HEK293 (cell line): ENCODE results near the gene PIK3R1.

Experiments
- CTCF ChIA-PET: fragments of 350-600 bp; formaldehyde crosslinking; extraction: SDS; loops from one replicate; lab custom pipeline; 2021; ENCODE audit warnings: antibody characterized with exemption; lab: Yijun Ruan, JAX
- POLR2A ChIA-PET: fragments of 300-600 bp; formaldehyde crosslinking; extraction: SDS; loops from one replicate; lab custom pipeline; 2020; ENCODE audit warnings: antibody characterized with exemption, inconsistent platforms; lab: Yijun Ruan, JAX
- H3K27ac ChIP-seq: fragments of 200-500 bp; sonication (Bioruptor generic); 2 replicates; pipeline ENCODE4 v1.5.1; 2014; ENCODE audit warnings: low read depth, low read length, control low read depth, inconsistent platforms; ENCODE audit errors: extremely low read depth
- H3K36me3 ChIP-seq, 2 experiments: fragments of 200-500 bp in 1 of 2; sonication (Bioruptor generic) in 1 of 2; 1 replicate in 1 of 2; 2 replicates in 1 of 2; pipeline ENCODE4 v1.5.1; 2014 to 2017; ENCODE audit warnings: inconsistent platforms in 2 of 2, low read length in 2 of 2; ENCODE audit not compliant: control insufficient read depth in 2 of 2, insufficient read depth in 1 of 2
- H3K4me1 ChIP-seq: fragments of 200-500 bp; sonication (Bioruptor generic); 2 replicates; pipeline ENCODE4 v1.5.1; 2014; ENCODE audit warnings: mild to moderate bottlenecking, low read length, inconsistent platforms; ENCODE audit not compliant: control insufficient read depth, insufficient read depth
- H3K4me3 ChIP-seq: 2 replicates; pipeline ENCODE4 v1.5.1; 2011; ENCODE audit warnings: low read depth, mild to moderate bottlenecking, control low read depth, low read length, moderate library complexity
- H3K9me3 ChIP-seq: fragments of 200-500 bp; sonication (Bioruptor generic); 2 replicates; pipeline ENCODE4 v1.5.1; 2014; ENCODE audit warnings: low read depth, low read length, inconsistent platforms; ENCODE audit not compliant: control insufficient read depth, insufficient read depth
- ELK4 ChIP-seq: IDR thresholded peaks from 2 replicates; pipeline ENCODE4 v1.6.1; 2011; ENCODE audit warnings: mild to moderate bottlenecking, low read depth, low read length, borderline replicate concordance
- ZBTB11 ChIP-seq: fragments of 450-650 bp; formaldehyde crosslinking; conservative IDR thresholded peaks from 2 replicates; pipeline ENCODE4 v1.5.1; 2016; ENCODE audit warnings: low read depth, missing biosample characterization, missing genetic modification characterization
- ZBTB48 ChIP-seq: fragments of 450-650 bp; formaldehyde crosslinking; IDR thresholded peaks from 2 replicates; pipeline ENCODE4 v1.5.1; 2016; ENCODE audit warnings: missing biosample characterization, missing genetic modification characterization
- ZNF140 ChIP-seq: fragments of 450-650 bp; formaldehyde crosslinking; IDR thresholded peaks from 2 replicates; pipeline ENCODE4 v1.5.1; 2016; ENCODE audit warnings: missing biosample characterization, missing genetic modification characterization
- ZNF19 ChIP-seq: fragments of 450-650 bp; formaldehyde crosslinking; IDR thresholded peaks from 2 replicates; pipeline ENCODE4; 2016; ENCODE audit warnings: missing biosample characterization, missing genetic modification characterization, low read depth
- ZNF280D ChIP-seq: fragments of 450-650 bp; formaldehyde crosslinking; IDR thresholded peaks from 2 replicates; pipeline ENCODE4 v1.5.1; 2016; ENCODE audit warnings: missing biosample characterization, missing genetic modification characterization
- ZNF350 ChIP-seq: fragments of 450-650 bp; formaldehyde crosslinking; IDR thresholded peaks from 2 replicates; pipeline ENCODE4 v1.5.0; 2017; ENCODE audit warnings: missing biosample characterization, mild to moderate bottlenecking, missing genetic modification characterization
- ZNF555 ChIP-seq: fragments of 450-650 bp; formaldehyde crosslinking; conservative IDR thresholded peaks from 2 replicates; pipeline ENCODE4 v1.5.1; 2017; ENCODE audit warnings: missing biosample characterization, mild to moderate bottlenecking, missing genetic modification characterization, inconsistent platforms
- ZNF639 ChIP-seq: fragments of 450-650 bp; formaldehyde crosslinking; IDR thresholded peaks from 2 replicates; pipeline ENCODE4 v1.5.1; 2016; ENCODE audit warnings: missing biosample characterization, missing genetic modification characterization
- ZNF701 ChIP-seq: fragments of 450-650 bp; formaldehyde crosslinking; IDR thresholded peaks from 2 replicates; pipeline ENCODE4 v1.5.1; 2016; ENCODE audit warnings: missing biosample characterization, missing genetic modification characterization
- ZSCAN30 ChIP-seq: fragments of 450-650 bp; IDR thresholded peaks from 2 replicates; pipeline ENCODE4 v1.5.1; 2018; ENCODE audit warnings: missing biosample characterization, mild to moderate bottlenecking, missing genetic modification characterization, moderate library complexity

Gene PIK3R1

GRCh38 chr5:68195137-68195536 lies 20.4 kb upstream of the PIK3R1 start:
- no peak overlapping the region for H3K27ac ChIP-seq

More at GRCh38 chr5:68195137-68195536, 20.4 kb upstream of the PIK3R1 start:
- ChIA-PET POLR2A (no interaction called here), CTCF (no interaction called here)
- Histone ChIP-seq H3K36me3 (no peaks in the 10 kb centered on the region), H3K4me1 (peaks cover 15% of the 10 kb centered on the region), H3K4me3 (no peak overlapping the region), H3K9me3 (no peaks in the 10 kb centered on the region)
- TF ChIP-seq ZNF280D (tag by site-specific recombination) (no peak), ZNF350 (tag by site-specific recombination) (no peak), ZNF639 (tag by site-specific recombination) (no peak), ZNF140 (no peak), ZSCAN30 (tag by site-specific recombination) (no peak), ZNF19 (tag by site-specific recombination) (no peak), ZNF701 (tag by site-specific recombination) (no peak), ELK4 (no peak), ZNF555 (tag by site-specific recombination) (no peak), ZBTB48 (tag by site-specific recombination) (no peak), ZBTB11 (tag by site-specific recombination) (no peak)
